IMR-90 (cell line): ENCODE data around the gene PPP5C. TPM values are rescaled to one million over a fixed set of nuclear protein-coding genes. Genes with fewer than 3 reads are reported as not detected.

Experiments
- ATAC-seq: fragments of 200-7000 bp; cut with Tn5 transposase; 2 replicates; pipeline ENCODE4 v1.9.1; 2020; ENCODE audit warnings: low read depth, mild to moderate bottlenecking, moderate library complexity
- BruUV-seq: library from RNA; stranded (reverse); fragments of 400-500 nt; replicated peaks from 2 replicates; lab custom pipeline; 2021; lab: Mats Ljungman, UMichigan
- CTCF ChIA-PET: fragments of 300-600 bp; formaldehyde crosslinking; extraction: SDS; loops from one replicate; lab custom pipeline; 2021; ENCODE audit warnings: antibody characterized with exemption; lab: Yijun Ruan, JAX
- POLR2A ChIA-PET: fragments of 300-600 bp; sonication (Branson Sonifier 250); formaldehyde crosslinking; loops from one replicate; lab custom pipeline; 2022; ENCODE audit warnings: antibody characterized with exemption; ENCODE audit not compliant: unreplicated experiment; lab: Charles Lee
- DNase-seq: peaks from one replicate; pipeline ENCODE4 v3.0.0; 2013
- H2AFZ ChIP-seq: replicated peaks from 2 replicates; pipeline ENCODE3; 2013; ENCODE audit warnings: low read length, mild to moderate bottlenecking; ENCODE audit not compliant: poor library complexity
- H2AK5ac ChIP-seq: 2 replicates; pipeline ENCODE4 v1.6.1; 2013; ENCODE audit warnings: low read depth, low read length, inconsistent platforms
- H2AK9ac ChIP-seq: replicated peaks from 2 replicates; pipeline ENCODE3; 2013; ENCODE audit warnings: mild to moderate bottlenecking, low read depth, low read length, moderate library complexity; ENCODE audit not compliant: poor library complexity
- H2BK120ac ChIP-seq: 2 replicates; pipeline ENCODE4 v1.6.1; 2013; ENCODE audit warnings: low read depth, low read length, inconsistent platforms
- H2BK15ac ChIP-seq: 3 replicates; pipeline ENCODE4 v1.6.1; 2013; ENCODE audit warnings: low read depth, low read length, inconsistent platforms
- H2BK20ac ChIP-seq: 2 replicates; pipeline ENCODE4 v1.6.1; 2013; ENCODE audit warnings: low read depth, mild to moderate bottlenecking, inconsistent platforms, low read length, moderate library complexity
- H2BK5ac ChIP-seq: 2 replicates; pipeline ENCODE4 v1.6.1; 2013; ENCODE audit warnings: mild to moderate bottlenecking, low read depth, low read length, inconsistent platforms; ENCODE audit not compliant: poor library complexity, severe bottlenecking
- H3K14ac ChIP-seq: replicated peaks from 2 replicates; pipeline ENCODE4 v1.6.1; 2013; ENCODE audit warnings: low read depth, low read length, inconsistent platforms
- H3K18ac ChIP-seq: 2 replicates; pipeline ENCODE4 v1.6.1; 2013; ENCODE audit warnings: low read depth, low read length, control low read depth
- H3K23ac ChIP-seq: 2 replicates; pipeline ENCODE4 v1.6.1; 2013; ENCODE audit warnings: low read depth, low read length, inconsistent platforms
- H3K27ac ChIP-seq: 2 replicates; pipeline ENCODE4 v1.5.1; 2013; ENCODE audit warnings: mild to moderate bottlenecking, control low read depth, low read length; ENCODE audit not compliant: insufficient read depth
- H3K27me3 ChIP-seq: 2 replicates; pipeline ENCODE4 v1.6.1; 2013; ENCODE audit warnings: low read length; ENCODE audit not compliant: control insufficient read depth, insufficient read depth
- H3K36me3 ChIP-seq: 2 replicates; pipeline ENCODE4 v1.6.1; 2013; ENCODE audit warnings: low read length, mixed read lengths; ENCODE audit not compliant: control insufficient read depth, insufficient read depth
- H3K4ac ChIP-seq: 2 replicates; pipeline ENCODE4 v1.6.1; 2013; ENCODE audit warnings: low read depth, low read length, inconsistent platforms
- H3K4me1 ChIP-seq: 2 replicates; pipeline ENCODE4 v1.6.1; 2013; ENCODE audit warnings: low read length, mixed read lengths; ENCODE audit not compliant: control insufficient read depth, insufficient read depth
- H3K4me2 ChIP-seq: 2 replicates; pipeline ENCODE4 v1.6.1; 2013; ENCODE audit warnings: low read depth, mild to moderate bottlenecking, control low read depth, low read length, moderate library complexity
- H3K4me3 ChIP-seq: 2 replicates; pipeline ENCODE4 v1.5.1; 2013; ENCODE audit warnings: low read depth, mild to moderate bottlenecking, control low read depth, low read length, moderate library complexity; ENCODE audit not compliant: insufficient read depth
- H3K56ac ChIP-seq: 2 replicates; pipeline ENCODE4 v1.6.1; 2013; ENCODE audit warnings: low read length, inconsistent platforms; ENCODE audit not compliant: insufficient read depth; ENCODE audit errors: extremely low read depth
- H3K79me1 ChIP-seq, 2 experiments: 2 replicates each; pipeline ENCODE4 v1.6.1; 2013; ENCODE audit warnings: low read length in 2 of 2, inconsistent platforms in 1 of 2, low read depth in 1 of 2
- H3K9ac ChIP-seq: 2 replicates; pipeline ENCODE4 v1.6.1; 2013; ENCODE audit warnings: low read depth, low read length, control low read depth
- H3K9me1 ChIP-seq: 2 replicates; pipeline ENCODE4 v1.6.1; 2013; ENCODE audit warnings: low read length, inconsistent platforms; ENCODE audit not compliant: insufficient read depth
- H3K9me3 ChIP-seq: 2 replicates; pipeline ENCODE4 v1.6.1; 2013; ENCODE audit warnings: low read length; ENCODE audit not compliant: control insufficient read depth, insufficient read depth
- H4K20me1 ChIP-seq: 2 replicates; pipeline ENCODE4 v1.6.1; 2013; ENCODE audit warnings: low read length, inconsistent platforms; ENCODE audit not compliant: insufficient read depth
- H4K5ac ChIP-seq: 2 replicates; pipeline ENCODE4 v1.6.1; 2013; ENCODE audit warnings: mild to moderate bottlenecking, low read depth, low read length, control low read depth
- H4K8ac ChIP-seq, 2 experiments: 2 replicates each; pipeline ENCODE4 v1.6.1; 2013; ENCODE audit warnings: low read depth in 2 of 2, low read length in 2 of 2, control low read depth in 1 of 2, inconsistent platforms in 1 of 2
- H4K91ac ChIP-seq: 2 replicates; pipeline ENCODE4 v1.6.1; 2013; ENCODE audit warnings: low read depth, low read length, inconsistent platforms; ENCODE audit not compliant: insufficient read depth
- CTCF ChIP-seq: conservative IDR thresholded peaks from 2 replicates; pipeline ENCODE4 v1.5.1; 2012; ENCODE audit warnings: mild to moderate bottlenecking, low read depth, low read length, improper control_type of control experiment
- ELK1 ChIP-seq: fragments of 150-350 bp; IDR thresholded peaks from 2 replicates; pipeline ENCODE4 v1.6.1; 2016; ENCODE audit warnings: low read depth, mild to moderate bottlenecking, low read length, moderate library complexity, borderline replicate concordance
- FOS ChIP-seq: fragments of 150-350 bp; IDR thresholded peaks from 2 replicates; pipeline ENCODE4 v1.6.1; 2016; ENCODE audit warnings: low read depth, low read length
- MAFK ChIP-seq: IDR thresholded peaks from 2 replicates; pipeline ENCODE4 v1.6.1; 2012; ENCODE audit warnings: low read depth, low read length, improper control_type of control experiment
- MXI1 ChIP-seq: IDR thresholded peaks from 2 replicates; pipeline ENCODE4 v1.6.1; 2012; ENCODE audit warnings: low read depth, mild to moderate bottlenecking, low read length, moderate library complexity, borderline replicate concordance
- POLR2A ChIP-seq: IDR thresholded peaks from 2 replicates; pipeline ENCODE4 v1.6.1; 2012; ENCODE audit warnings: mild to moderate bottlenecking, low read depth, low read length
- RAD21 ChIP-seq: IDR thresholded peaks from 2 replicates; pipeline ENCODE4 v1.6.1; 2012; ENCODE audit warnings: low read length, improper control_type of control experiment
- RCOR1 ChIP-seq: IDR thresholded peaks from 2 replicates; pipeline ENCODE4 v1.6.1; 2012; ENCODE audit warnings: mild to moderate bottlenecking, low read length, improper control_type of control experiment; ENCODE audit not compliant: insufficient replicate concordance
- RFX5 ChIP-seq: IDR thresholded peaks from 2 replicates; pipeline ENCODE4 v1.8.0; 2012; ENCODE audit warnings: low read depth, mild to moderate bottlenecking, low read length, moderate library complexity
- SMC3 ChIP-seq: fragments of 150-350 bp; IDR thresholded peaks from 2 replicates; pipeline ENCODE4 v1.6.1; 2016; ENCODE audit warnings: low read depth, mild to moderate bottlenecking, antibody characterized with exemption, low read length, moderate library complexity
- USF2 ChIP-seq: fragments of 150-350 bp; IDR thresholded peaks from 2 replicates; pipeline ENCODE4 v1.6.1; 2017; ENCODE audit warnings: mild to moderate bottlenecking, antibody characterized with exemption, low read length, low read depth
- WGBS, 2 experiments: methylation state at CpG; one replicate each; pipeline versions ENCODE4 v1.1.5 to v1.1.7; 2013; ENCODE audit warnings: missing lambda C conversion rate in 2 of 2; ENCODE audit not compliant: insufficient read length in 1 of 2; ENCODE audit errors: extremely low coverage in 2 of 2; 5-methylcytosine and 5-hydroxymethylcytosine counted together
- dilution Hi-C: fragments of 300-500 bp; cut with HindIII; formaldehyde crosslinking; loops from one replicate; pipeline ENCODE4 v1.14.3; 2018; ENCODE audit warnings: low sequenced_read_pairs; ENCODE audit not compliant: unreplicated experiment
- in situ Hi-C: fragments of 300-500 bp; cut with MboI; formaldehyde crosslinking; loops from 3 replicates; pipeline ENCODE4 v1.14.3; 2019; ENCODE audit warnings: low sequenced_read_pairs, inconsistent platforms, mixed read lengths
- intact Hi-C: fragments of 100-400 bp; cut with micrococcal nuclease; formaldehyde crosslinking; loops from 2 replicates; pipeline ENCODE4 v1.10.0; 2022
- polyA plus RNA-seq, 3 experiments: library from polyadenylated mRNA; depleted of rRNA; stranded (reverse); fragments of >200 nt; gene quantifications; 2 replicates each; pipeline ENCODE4 v1.2.3, GENCODE V29; 2012; ENCODE audit warnings: low replicate concordance in 1 of 3
- total RNA-seq: library from RNA; depleted of rRNA; stranded (reverse); fragments of >200 nt; gene quantifications from 2 replicates; pipeline ENCODE4 v1.2.3, GENCODE V29; 2012

The PPP5C gene
- total and polyA plus RNA-seq, 2 of the 4 experiments (the other 2 are of a cell fraction), result 80.5 to 128 TPM

GRCh38 chr19:46388311-46389095 is 41.6 kb downstream of the PPP5C start (continued):
- no peak for TF ChIP-seq MXI1

GRCh38 chr19:46390121-46390858 is 43.4 kb downstream of the PPP5C start:
- peaks cover 6% of the 10 kb centered on the region for H3K9me3 ChIP-seq
- POLR2A ChIA-PET, result no interaction called here
- H3K4me3 ChIP-seq, result no peak overlapping the region
- in situ Hi-C loops (no loop called here), dilution Hi-C loops (no loop called here), intact Hi-C loops (no loop called here)
- H3K14ac ChIP-seq, result no peak overlapping the region
- H2AK9ac ChIP-seq, result no peak overlapping the region
- peaks cover 42% of the 10 kb centered on the region for H3K36me3 ChIP-seq
- ATAC-seq (no peak), DNase-seq (no peak)
- no peak overlapping the region for H2BK20ac ChIP-seq
- CTCF ChIA-PET, result no interaction called here
- H3K27ac ChIP-seq, result no peak overlapping the region
- no peak overlapping the region for H3K18ac ChIP-seq
- no peaks in the 10 kb centered on the region; the same call in 1 of the 2 replicates for H4K20me1 ChIP-seq
- no peak overlapping the region for H2AFZ ChIP-seq
- WGBS, 2 experiments, result 93% methylated on average over 3 of the region's 16 CpGs; no CpG with 5 or more reads in 1 of the 2 experiments
- BruUV-seq, result no TSS peak
- no peak overlapping the region for H3K9ac ChIP-seq
- H3K4me1 ChIP-seq, result peaks cover 13% of the 10 kb centered on the region
- no peak overlapping the region for H3K23ac ChIP-seq
- no peaks in the 10 kb centered on the region for H3K27me3 ChIP-seq
- H4K8ac ChIP-seq, result no peak overlapping the region
- no peak overlapping the region for H3K56ac ChIP-seq
- peaks cover 0 to 14% of the 10 kb centered on the region in 2 experiments; a peak in 2 of 4 replicates for H3K79me1 ChIP-seq
- no peak overlapping the region for H2BK5ac ChIP-seq
- H2BK120ac ChIP-seq, result no peak overlapping the region
- H4K5ac ChIP-seq, result no peak overlapping the region
- H3K4me2 ChIP-seq, result no peak overlapping the region
- peaks cover 18% of the 10 kb centered on the region for H3K9me1 ChIP-seq
- H2BK15ac ChIP-seq, result no peak overlapping the region
- H4K91ac ChIP-seq, result no peak overlapping the region
- no peak overlapping the region for H2AK5ac ChIP-seq
- H3K4ac ChIP-seq, result no peak overlapping the region
- TF ChIP-seq RAD21, result no peak
- TF ChIP-seq SMC3, result no peak
- TF ChIP-seq RFX5, result no peak
- TF ChIP-seq USF2, result no peak
- no peak for TF ChIP-seq FOS
- TF ChIP-seq ELK1, result no peak
- TF ChIP-seq CTCF, result no peak
- no peak for TF ChIP-seq POLR2A
- no peak for TF ChIP-seq MAFK
- no peak for TF ChIP-seq RCOR1
